IPS-20b (cell line): ENCODE data around the gene GARS1.
"Not testable (repeated sequence)": the region's sequence is repeated elsewhere in the genome, so short reads cannot be mapped to it uniquely, and the experiment has no call there.

ENCODE experiments used
- H3K27ac ChIP-seq: one replicate; pipeline ENCODE4 v1.5.1; 2013; ENCODE audit warnings: low read length
- H3K27me3 ChIP-seq: 2 replicates; pipeline ENCODE4 v1.6.1; 2013; ENCODE audit warnings: mild to moderate bottlenecking, low read length, inconsistent platforms; ENCODE audit not compliant: insufficient read depth
- H3K36me3 ChIP-seq: 2 replicates; pipeline ENCODE4 v1.6.1; 2013; ENCODE audit warnings: low read depth, mild to moderate bottlenecking, inconsistent platforms, low read length, moderate library complexity; ENCODE audit not compliant: insufficient read depth
- H3K4me1 ChIP-seq: 2 replicates; pipeline ENCODE4 v1.6.1; 2013; ENCODE audit warnings: mild to moderate bottlenecking, control low read depth, inconsistent platforms, low read length, moderate library complexity; ENCODE audit not compliant: insufficient read depth
- H3K4me3 ChIP-seq: 2 replicates; pipeline ENCODE4 v1.5.1; 2013; ENCODE audit warnings: mild to moderate bottlenecking, low read length, inconsistent platforms
- H3K9ac ChIP-seq: 2 replicates; pipeline ENCODE4 v1.6.1; 2013; ENCODE audit warnings: low read depth, mild to moderate bottlenecking, inconsistent platforms, low read length, moderate library complexity
- H3K9me3 ChIP-seq: 2 replicates; pipeline ENCODE4 v1.6.1; 2013; ENCODE audit warnings: mild to moderate bottlenecking, low read depth, low read length, inconsistent platforms; ENCODE audit not compliant: insufficient read depth

Gene GARS1

GRCh38 chr7:30634193-30634626 lies 39.5 kb downstream of the GARS1 start:
- no peak overlapping the region for H3K27ac ChIP-seq
- no peaks in the 10 kb centered on the region for H3K9me3 ChIP-seq
- no peak overlapping the region for H3K4me3 ChIP-seq
- no peak overlapping the region for H3K9ac ChIP-seq
- no peaks in the 10 kb centered on the region for H3K4me1 ChIP-seq
- H3K27me3 ChIP-seq, result no peaks in the 10 kb centered on the region
- peaks cover 72% of the 10 kb centered on the region for H3K36me3 ChIP-seq

- Histone ChIP-seq H3K9ac (no peak overlapping the region), H3K27ac (no peak overlapping the region), H3K27me3 (no peaks in the 10 kb centered on the region), H3K4me3 (no peak overlapping the region), H3K4me1 (no peaks in the 10 kb centered on the region), H3K36me3 (peaks cover 67% of the 10 kb centered on the region), H3K9me3 (no peaks in the 10 kb centered on the region)
These were observed 40.0 kb downstream of the GARS1 start for GRCh38 chr7:30634634-30635201.

- no peak overlapping the region for H3K4me3 ChIP-seq
- no peak overlapping the region for H3K27ac ChIP-seq
- no peaks in the 10 kb centered on the region for H3K4me1 ChIP-seq
- no peak overlapping the region for H3K9ac ChIP-seq
- no peaks in the 10 kb centered on the region for H3K27me3 ChIP-seq
- no peaks in the 10 kb centered on the region for H3K9me3 ChIP-seq
- H3K36me3 ChIP-seq, result peaks cover 56% of the 10 kb centered on the region
These were observed 41.1 kb downstream of the GARS1 start for GRCh38 chr7:30635798-30636197.

- Histone ChIP-seq H3K4me3 (peak overlapping the region; percentile 73; the same call in 1 of the 2 replicates), H3K36me3 (peaks cover 13% of the 10 kb centered on the region), H3K9ac (peak overlapping the region; percentile 71; the same call in 1 of the 2 replicates)
- not testable (repeated sequence) for H3K9me3 ChIP-seq, H3K27ac ChIP-seq, H3K4me1 ChIP-seq, H3K27me3 ChIP-seq
These were observed 47.6 kb downstream of the GARS1 start for GRCh38 chr7:30642322-30642721.

GRCh38 chr7:30642789-30643188 lies 48.1 kb downstream of the GARS1 start:
- H3K36me3 ChIP-seq, result peaks cover 15% of the 10 kb centered on the region
- no peak overlapping the region for H3K27ac ChIP-seq
- peak overlapping the region; percentile 73 for H3K4me3 ChIP-seq

GRCh38 chr7:30644286-30644955 lies 49.7 kb downstream of the GARS1 start:
- H3K36me3 ChIP-seq, result peaks cover 15% of the 10 kb centered on the region
- no peaks in the 10 kb centered on the region for H3K9me3 ChIP-seq
- H3K4me1 ChIP-seq, result no peaks in the 10 kb centered on the region
- H3K27me3 ChIP-seq, result no peaks in the 10 kb centered on the region
- H3K4me3 ChIP-seq, result peak overlapping the region; percentile 73; the same call in 1 of the 2 replicates
- no peak overlapping the region for H3K9ac ChIP-seq
- no peak overlapping the region for H3K27ac ChIP-seq

More at GRCh38 chr7:30642789-30643188, 48.1 kb downstream of the GARS1 start:
- H3K4me1 ChIP-seq, result no peaks in the 10 kb centered on the region
- no peaks in the 10 kb centered on the region for H3K9me3 ChIP-seq
- H3K9ac ChIP-seq, result peak overlapping the region; percentile 71; the same call in 1 of the 2 replicates
- H3K27me3 ChIP-seq, result no peaks in the 10 kb centered on the region

- no peak overlapping the region for H3K27ac ChIP-seq
- no peaks in the 10 kb centered on the region for H3K27me3 ChIP-seq
- no peaks in the 10 kb centered on the region for H3K4me1 ChIP-seq
- H3K9ac ChIP-seq, result no peak overlapping the region
- H3K36me3 ChIP-seq, result peaks cover 15% of the 10 kb centered on the region
- H3K4me3 ChIP-seq, result no peak overlapping the region
- H3K9me3 ChIP-seq, result no peaks in the 10 kb centered on the region
These were observed 51.0 kb downstream of the GARS1 start for GRCh38 chr7:30645661-30646060.

GRCh38 chr7:30646154-30646553 lies 51.5 kb downstream of the GARS1 start:
- Histone ChIP-seq H3K4me1 (no peaks in the 10 kb centered on the region), H3K9me3 (no peaks in the 10 kb centered on the region), H3K27me3 (no peaks in the 10 kb centered on the region)

GRCh38 chr7:30647589-30648364 lies 53.1 kb downstream of the GARS1 start:
- H3K36me3 ChIP-seq, result peaks cover 15% of the 10 kb centered on the region
- H3K9ac ChIP-seq, result no peak overlapping the region
- H3K4me3 ChIP-seq, result no peak overlapping the region
- H3K4me1 ChIP-seq, result no peaks in the 10 kb centered on the region
- H3K27me3 ChIP-seq, result no peaks in the 10 kb centered on the region
- H3K27ac ChIP-seq, result no peak overlapping the region
- no peaks in the 10 kb centered on the region for H3K9me3 ChIP-seq

More at GRCh38 chr7:30646154-30646553, 51.5 kb downstream of the GARS1 start:
- no peak overlapping the region for H3K27ac ChIP-seq
- H3K36me3 ChIP-seq, result peaks cover 15% of the 10 kb centered on the region
- H3K4me3 ChIP-seq, result no peak overlapping the region
- no peak overlapping the region for H3K9ac ChIP-seq

- Histone ChIP-seq H3K4me1 (no peaks in the 10 kb centered on the region), H3K27ac (no peak overlapping the region), H3K4me3 (no peak overlapping the region), H3K9ac (no peak overlapping the region), H3K36me3 (peaks cover 15% of the 10 kb centered on the region), H3K27me3 (no peaks in the 10 kb centered on the region), H3K9me3 (no peaks in the 10 kb centered on the region)
These were observed 54.3 kb downstream of the GARS1 start for GRCh38 chr7:30648744-30649540.

- Histone ChIP-seq H3K9me3 (no peaks in the 10 kb centered on the region), H3K27ac (no peak overlapping the region), H3K4me1 (no peaks in the 10 kb centered on the region), H3K27me3 (no peaks in the 10 kb centered on the region), H3K4me3 (no peak overlapping the region), H3K36me3 (peaks cover 15% of the 10 kb centered on the region), H3K9ac (no peak overlapping the region)
These were observed 55.2 kb downstream of the GARS1 start for GRCh38 chr7:30649717-30650420.
